Neural progenitor cell (in vitro differentiated cells): ENCODE data around the gene PACRGL.

Source experiments
- CTCF ChIP-seq: fragments of 200-600 bp; sonication (generic); IDR thresholded peaks from 2 replicates; pipeline ENCODE4 v1.5.1; 2017; ENCODE audit warnings: antibody characterized with exemption, mild to moderate bottlenecking
- EZH2 ChIP-seq: fragments of 200-600 bp; sonication (generic); IDR thresholded peaks from 2 replicates; pipeline ENCODE4 v1.6.1; 2017; ENCODE audit warnings: antibody characterized with exemption, mild to moderate bottlenecking, moderate library complexity
- EZH2phosphoT487 ChIP-seq: fragments of 200-600 bp; sonication (generic); IDR thresholded peaks from 2 replicates; pipeline ENCODE4 v1.6.1; 2017; ENCODE audit warnings: antibody characterized with exemption

- TF ChIP-seq EZH2 (no peak), CTCF (no peak), EZH2phosphoT487 (no peak)
Measured at GRCh38 chr4:20711335-20711734, 11.1 kb downstream of the PACRGL start.
